Esophagus squamous epithelium (tissue), 4 donors: Measurements from ENCODE around the gene DUSP8.

ENCODE experiments used
- POLR2A ChIP-seq, 4 donors: fragments of 450-650 bp; IDR thresholded peaks; one replicate each; pipeline ENCODE4 v1.6.1; 2017; ENCODE audit warnings: antibody characterized with exemption in 4 of 4, mild to moderate bottlenecking in 4 of 4, moderate library complexity in 3 of 4
- TF ChIP-seq, protein P1 (sequence below), 6 experiments: fragments of 450-650 bp in 4 of 6; fragments of 200-600 bp in 2 of 6; sonication (generic) in 2 of 6; IDR thresholded peaks; one replicate each; pipeline ENCODE4 v1.5.1; 2016 to 2019; ENCODE audit warnings: antibody characterized with exemption in 6 of 6, mild to moderate bottlenecking in 4 of 6, moderate library complexity in 4 of 6

DNA sequence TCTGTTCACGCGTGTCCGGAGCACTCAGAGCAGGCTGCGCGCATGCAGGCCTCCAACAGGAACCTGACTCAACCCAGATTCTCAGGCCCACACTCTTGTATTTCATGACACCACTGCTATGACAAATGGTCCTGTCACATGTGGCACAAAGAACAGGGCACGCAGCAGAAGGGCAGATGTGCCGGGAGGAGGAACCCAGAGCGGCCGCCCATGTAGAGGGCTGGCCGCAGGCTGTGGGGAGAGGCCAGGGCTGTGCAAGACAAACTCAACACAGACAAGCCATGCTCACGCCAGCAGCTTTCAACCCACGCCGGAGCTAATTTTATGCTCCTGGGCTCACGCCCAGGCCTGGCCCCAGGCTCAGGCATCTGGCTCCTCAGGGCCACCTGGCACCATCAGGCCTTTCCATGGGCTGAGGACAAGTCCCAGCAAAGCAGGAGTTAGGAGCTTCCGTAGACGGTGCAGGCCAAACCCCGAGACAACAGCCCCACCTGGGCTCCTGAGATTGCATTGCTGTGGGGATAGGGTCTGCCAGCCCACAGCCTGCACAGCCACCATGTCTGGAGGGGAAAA, 40.0 kb downstream of the DUSP8 start:
- TF ChIP-seq, protein P1, sequence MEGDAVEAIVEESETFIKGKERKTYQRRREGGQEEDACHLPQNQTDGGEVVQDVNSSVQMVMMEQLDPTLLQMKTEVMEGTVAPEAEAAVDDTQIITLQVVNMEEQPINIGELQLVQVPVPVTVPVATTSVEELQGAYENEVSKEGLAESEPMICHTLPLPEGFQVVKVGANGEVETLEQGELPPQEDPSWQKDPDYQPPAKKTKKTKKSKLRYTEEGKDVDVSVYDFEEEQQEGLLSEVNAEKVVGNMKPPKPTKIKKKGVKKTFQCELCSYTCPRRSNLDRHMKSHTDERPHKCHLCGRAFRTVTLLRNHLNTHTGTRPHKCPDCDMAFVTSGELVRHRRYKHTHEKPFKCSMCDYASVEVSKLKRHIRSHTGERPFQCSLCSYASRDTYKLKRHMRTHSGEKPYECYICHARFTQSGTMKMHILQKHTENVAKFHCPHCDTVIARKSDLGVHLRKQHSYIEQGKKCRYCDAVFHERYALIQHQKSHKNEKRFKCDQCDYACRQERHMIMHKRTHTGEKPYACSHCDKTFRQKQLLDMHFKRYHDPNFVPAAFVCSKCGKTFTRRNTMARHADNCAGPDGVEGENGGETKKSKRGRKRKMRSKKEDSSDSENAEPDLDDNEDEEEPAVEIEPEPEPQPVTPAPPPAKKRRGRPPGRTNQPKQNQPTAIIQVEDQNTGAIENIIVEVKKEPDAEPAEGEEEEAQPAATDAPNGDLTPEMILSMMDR (IDR thresholded peaks at IDR 0.05), result no peak
- no peak for TF ChIP-seq POLR2A (IDR thresholded peaks at IDR 0.05)
